Fibroblast of pulmonary artery (primary cell): ENCODE measurements around the gene PRKG1.

Experiments
- DNase-seq: peaks from one replicate; pipeline ENCODE4 v3.0.0-alpha.2; 2010; ENCODE audit warnings: low read depth
- H3K4me3 ChIP-seq: replicated peaks from 2 replicates; pipeline ENCODE4 v1.5.1; 2011; ENCODE audit warnings: low read depth, mild to moderate bottlenecking, control low read depth, low read length, moderate library complexity
- TF ChIP-seq, protein P1 (sequence below): IDR thresholded peaks from 2 replicates; pipeline ENCODE4 v1.5.1; 2011; ENCODE audit warnings: mild to moderate bottlenecking, control low read depth, low read length, inconsistent platforms; ENCODE audit errors: missing control alignments

The PRKG1 gene

DNA sequence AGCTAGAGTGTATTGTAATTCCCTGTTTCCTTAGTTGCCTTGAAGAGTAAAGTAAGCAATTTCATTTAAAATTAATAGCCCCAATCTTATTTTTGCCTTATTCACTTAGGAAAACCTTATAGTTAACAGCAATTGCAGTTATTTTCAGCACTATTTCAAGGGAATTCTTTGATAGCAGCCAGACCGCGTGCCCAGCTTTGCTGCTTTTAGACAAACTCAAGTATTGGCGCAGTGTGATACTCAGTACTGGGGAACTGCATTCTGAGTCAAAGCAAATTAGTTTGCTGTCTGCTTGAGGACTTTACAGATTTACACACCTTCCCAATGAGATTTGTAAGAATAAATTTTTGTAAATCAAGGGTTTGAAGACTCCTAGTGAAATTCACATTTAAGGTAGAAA is 21.2 kb downstream of the PRKG1 start:
- DNase-seq: no peak
- no peak overlapping the region for H3K4me3 ChIP-seq
- TF ChIP-seq, protein P1, sequence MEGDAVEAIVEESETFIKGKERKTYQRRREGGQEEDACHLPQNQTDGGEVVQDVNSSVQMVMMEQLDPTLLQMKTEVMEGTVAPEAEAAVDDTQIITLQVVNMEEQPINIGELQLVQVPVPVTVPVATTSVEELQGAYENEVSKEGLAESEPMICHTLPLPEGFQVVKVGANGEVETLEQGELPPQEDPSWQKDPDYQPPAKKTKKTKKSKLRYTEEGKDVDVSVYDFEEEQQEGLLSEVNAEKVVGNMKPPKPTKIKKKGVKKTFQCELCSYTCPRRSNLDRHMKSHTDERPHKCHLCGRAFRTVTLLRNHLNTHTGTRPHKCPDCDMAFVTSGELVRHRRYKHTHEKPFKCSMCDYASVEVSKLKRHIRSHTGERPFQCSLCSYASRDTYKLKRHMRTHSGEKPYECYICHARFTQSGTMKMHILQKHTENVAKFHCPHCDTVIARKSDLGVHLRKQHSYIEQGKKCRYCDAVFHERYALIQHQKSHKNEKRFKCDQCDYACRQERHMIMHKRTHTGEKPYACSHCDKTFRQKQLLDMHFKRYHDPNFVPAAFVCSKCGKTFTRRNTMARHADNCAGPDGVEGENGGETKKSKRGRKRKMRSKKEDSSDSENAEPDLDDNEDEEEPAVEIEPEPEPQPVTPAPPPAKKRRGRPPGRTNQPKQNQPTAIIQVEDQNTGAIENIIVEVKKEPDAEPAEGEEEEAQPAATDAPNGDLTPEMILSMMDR: no peak

DNA sequence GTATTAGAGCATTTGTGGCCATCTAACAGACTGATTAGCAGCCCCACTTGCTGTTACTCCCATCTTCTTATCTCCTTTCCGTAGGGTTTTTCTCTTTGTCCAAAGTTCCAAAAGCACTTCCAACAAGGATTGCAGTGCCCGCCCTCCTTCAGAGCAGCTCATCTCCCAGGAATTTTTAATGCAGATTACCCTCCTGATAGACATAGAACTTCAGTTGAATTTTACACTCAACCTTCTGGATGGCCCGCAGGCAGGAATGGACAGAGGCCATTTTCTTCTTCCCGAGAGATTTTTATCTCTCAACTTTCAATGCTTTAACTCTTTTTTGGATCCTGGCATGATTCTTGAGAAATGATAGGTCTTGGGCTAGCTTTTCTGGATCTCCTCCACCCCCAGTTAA is 23.3 kb downstream of the PRKG1 start:
- peak; percentile 13 for DNase-seq
- no peak overlapping the region for H3K4me3 ChIP-seq
- TF ChIP-seq, protein P1: no peak

DNA sequence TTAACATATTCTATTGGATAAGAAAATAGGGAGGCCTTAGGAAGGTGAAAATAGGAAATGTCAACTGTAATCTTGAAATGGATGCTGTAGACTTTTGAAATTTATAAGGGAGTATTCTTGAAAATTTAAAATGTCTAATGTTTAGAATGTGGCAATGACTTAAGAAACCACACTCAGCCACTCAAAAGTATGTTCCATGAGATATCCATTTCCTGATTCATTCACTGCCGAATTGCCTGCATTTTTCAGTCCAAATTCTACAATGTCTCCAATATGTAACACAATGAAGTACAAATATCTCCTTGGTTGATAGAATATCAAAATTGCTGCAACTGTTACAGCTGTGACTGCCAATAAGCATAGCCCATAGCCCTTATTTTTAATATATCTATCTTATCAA is 25.9 kb downstream of the PRKG1 start:
- peak; percentile 41 for DNase-seq
- no peak overlapping the region for H3K4me3 ChIP-seq
- TF ChIP-seq, protein P1: no peak

DNA sequence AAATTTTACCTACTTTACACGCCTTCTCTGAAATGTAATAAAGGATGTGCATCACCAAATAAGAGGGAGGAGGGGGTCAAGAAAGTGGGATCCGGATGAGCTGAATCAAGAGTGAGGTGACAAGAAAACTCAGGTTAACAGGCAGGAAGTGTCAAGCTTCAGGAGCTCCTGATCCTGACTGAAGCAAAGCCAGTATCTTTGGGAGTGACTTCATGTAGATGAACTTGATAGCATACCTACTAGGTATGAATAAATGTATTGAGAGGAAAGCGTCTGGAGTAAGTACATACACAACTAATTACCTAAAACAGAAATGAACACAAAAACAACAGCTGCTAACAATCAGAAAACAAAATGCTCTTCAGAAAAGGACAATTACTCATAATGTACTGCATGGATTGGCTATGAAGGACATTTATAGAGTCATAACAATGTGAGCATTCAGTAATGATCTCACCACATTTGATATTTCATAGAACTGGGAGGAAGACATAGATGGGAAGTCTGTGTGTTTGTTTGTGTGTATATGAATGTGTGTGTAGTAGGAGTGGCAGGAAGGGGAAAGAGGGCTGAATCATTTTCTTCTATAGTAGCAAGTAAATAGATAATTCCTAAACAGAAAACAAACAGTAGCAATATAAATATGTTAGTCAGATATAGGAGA is 29.4 kb downstream of the PRKG1 start:
- peak; percentile 49 for DNase-seq
- no peak overlapping the region for H3K4me3 ChIP-seq
- TF ChIP-seq, protein P1: no peak

DNA sequence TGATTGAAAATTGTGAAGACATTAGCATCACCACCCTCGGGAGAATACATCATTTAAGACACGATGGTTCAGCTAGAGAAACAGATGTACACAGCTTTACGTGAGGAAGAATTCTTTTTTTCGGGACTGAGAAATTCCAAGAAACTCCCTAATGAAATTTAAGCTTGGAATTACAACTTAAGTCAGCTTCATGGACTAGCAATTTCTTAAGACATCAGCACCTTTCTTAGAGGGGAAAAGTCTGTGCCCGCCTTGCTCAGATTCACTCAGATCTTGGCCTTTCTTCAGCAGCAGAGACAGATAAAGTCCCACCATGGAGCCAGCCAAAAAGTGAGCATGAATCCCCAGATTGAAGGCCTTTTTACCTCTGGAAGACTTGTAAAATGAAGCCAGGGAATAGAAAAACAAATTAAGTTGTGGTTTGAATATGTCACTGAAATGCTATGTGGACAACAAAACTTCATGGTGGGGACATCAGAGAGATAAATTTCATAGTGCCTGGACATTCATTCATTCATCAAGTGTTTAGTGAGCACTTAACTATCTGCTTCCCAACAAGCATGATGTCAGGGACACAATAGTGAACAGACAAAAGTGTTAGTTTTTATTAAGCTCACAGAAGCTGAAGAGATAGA is 32.1 kb downstream of the PRKG1 start:
- no peak for DNase-seq
- TF ChIP-seq, protein P1: no peak
- no peak overlapping the region for H3K4me3 ChIP-seq

DNA sequence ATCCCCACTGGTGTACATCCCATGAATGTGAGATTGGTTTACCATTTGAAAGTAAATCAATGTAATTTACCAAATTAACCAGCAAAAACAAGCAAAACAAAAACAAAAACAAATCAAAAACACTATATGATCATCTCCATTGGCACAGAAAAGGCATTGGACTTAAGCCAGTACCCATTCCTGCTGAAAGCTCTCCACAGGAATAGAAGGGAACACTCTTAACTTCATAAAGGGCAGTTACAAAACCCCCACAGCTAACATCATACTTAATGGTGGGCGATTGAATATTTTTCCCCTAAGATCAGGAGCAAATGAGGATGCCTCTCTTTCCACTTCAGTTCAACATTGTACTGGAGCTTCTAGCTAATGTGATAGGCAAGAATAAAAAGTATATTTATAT is 34.1 kb downstream of the PRKG1 start:
- TF ChIP-seq, protein P1: no peak
- H3K4me3 ChIP-seq: no peak overlapping the region
- DNase-seq: no peak
